Epithelial cell of esophagus (primary cell): ENCODE results near the gene STK25.
"Not testable (repeated sequence)": the region's sequence is repeated elsewhere in the genome, so short reads cannot be mapped to it uniquely, and the experiment has no call there.

ENCODE experiments used
- DNase-seq: peaks from one replicate; pipeline ENCODE4 v3.0.0; 2010; ENCODE audit warnings: low read depth
- H3K4me3 ChIP-seq: 2 replicates; pipeline ENCODE4 v1.5.1; 2011; ENCODE audit warnings: mild to moderate bottlenecking, low read length, control low read depth
- CTCF ChIP-seq: IDR thresholded peaks from 2 replicates; pipeline ENCODE4 v1.5.1; 2011; ENCODE audit warnings: low read depth, mild to moderate bottlenecking, low read length, control low read depth, inconsistent platforms; ENCODE audit not compliant: insufficient read depth; ENCODE audit errors: missing control alignments

The STK25 gene

DNA sequence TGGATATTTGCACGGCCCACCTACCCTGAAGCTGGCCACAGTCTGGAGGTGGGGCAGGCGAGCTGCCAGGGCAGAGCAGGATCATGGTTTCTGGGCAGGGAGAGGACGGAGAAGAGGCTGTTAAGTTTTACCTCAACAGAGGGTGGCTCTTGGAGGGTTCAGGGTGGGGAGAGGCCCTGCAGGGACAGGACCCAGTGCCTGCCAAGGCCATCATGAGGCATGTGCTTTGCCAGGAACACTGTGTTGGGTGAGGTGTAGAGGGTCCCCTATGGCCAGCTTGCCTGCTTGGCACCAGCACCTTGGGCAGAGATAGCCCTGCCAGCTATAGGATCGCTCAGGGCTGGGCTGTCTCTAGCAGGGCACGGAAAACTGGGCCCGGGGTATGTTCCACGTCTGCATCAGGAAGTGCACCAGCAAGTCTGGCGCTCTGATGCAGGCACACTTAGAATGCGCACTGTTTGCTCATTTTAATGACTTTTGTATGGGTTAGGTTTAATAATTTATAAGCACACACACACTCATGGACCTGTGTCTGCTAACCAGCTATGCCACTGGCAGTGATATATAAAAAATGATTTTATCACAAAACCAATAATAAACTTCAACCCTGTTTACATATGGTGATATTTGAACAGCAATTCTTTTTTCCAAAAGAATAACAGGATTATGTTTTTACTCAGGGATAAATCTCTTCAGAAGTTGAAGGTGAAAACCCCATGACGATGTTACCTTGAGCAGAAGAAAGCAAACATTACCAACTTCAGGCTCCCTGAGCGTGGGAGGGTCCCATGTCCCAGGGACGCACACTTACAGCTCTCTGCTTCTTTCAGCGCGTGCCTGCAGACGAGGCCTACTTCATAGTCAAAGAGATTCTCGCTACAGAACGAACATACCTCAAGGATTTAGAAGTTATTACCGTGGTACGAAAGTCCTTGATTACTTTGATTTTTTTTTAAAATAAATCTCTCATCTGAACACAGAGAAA lies 46.4 kb downstream of the STK25 start:
- no peak for DNase-seq
- no peak for TF ChIP-seq CTCF
- no peak overlapping the region for H3K4me3 ChIP-seq

DNA sequence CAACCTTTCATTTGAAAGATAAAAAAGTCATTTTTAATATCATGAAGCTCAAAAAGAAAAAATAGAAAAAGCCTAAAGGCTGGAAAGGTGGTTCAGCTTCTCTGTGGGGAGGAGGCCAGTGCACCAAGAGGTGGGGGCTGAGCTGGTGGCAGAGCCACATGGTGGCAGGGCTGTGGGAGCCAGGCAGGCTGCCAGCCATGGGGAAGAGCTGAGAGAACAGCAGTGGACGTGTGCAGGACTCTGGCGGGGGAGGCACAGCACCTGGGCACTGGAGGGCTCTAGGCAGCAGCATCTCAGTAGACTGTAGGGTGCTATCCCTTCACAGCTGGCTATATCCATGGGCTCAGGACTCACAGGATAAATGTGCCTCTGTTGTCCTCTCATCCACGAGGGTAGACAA lies 47.8 kb downstream of the STK25 start:
- TF ChIP-seq CTCF: no peak
- no peak overlapping the region for H3K4me3 ChIP-seq
- no peak for DNase-seq

- no peak for TF ChIP-seq CTCF
- no peak overlapping the region for H3K4me3 ChIP-seq
- no peak for DNase-seq
Observed at GRCh38 chr2:241459520-241459919, 48.9 kb downstream of the STK25 start.

GRCh38 chr2:241458687-241459086 lies 49.7 kb downstream of the STK25 start:
- TF ChIP-seq CTCF: no peak
- H3K4me3 ChIP-seq: no peak overlapping the region
- DNase-seq: no peak

DNA sequence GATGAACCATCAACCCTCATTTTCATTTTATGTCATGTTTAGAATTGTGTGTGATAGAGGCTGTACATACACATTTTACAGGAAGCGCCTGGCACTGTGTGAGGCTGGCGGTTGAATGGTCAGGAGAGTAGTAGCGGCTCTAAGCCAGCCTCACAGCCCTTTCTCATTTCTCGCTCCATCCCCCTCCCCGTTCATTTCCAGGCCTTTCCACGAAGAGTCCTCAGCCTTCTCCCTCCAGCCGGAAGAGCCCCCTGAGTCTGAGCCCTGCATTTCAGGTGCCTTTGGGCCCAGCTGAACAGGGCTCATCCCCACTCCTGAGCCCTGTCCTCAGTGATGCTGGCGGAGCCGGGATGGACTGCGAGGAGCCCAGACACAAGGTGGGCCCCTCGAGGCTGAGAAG lies 51.8 kb downstream of the STK25 start:
- DNase-seq: no peak
- TF ChIP-seq CTCF: no peak
- H3K4me3 ChIP-seq: no peak overlapping the region

DNA sequence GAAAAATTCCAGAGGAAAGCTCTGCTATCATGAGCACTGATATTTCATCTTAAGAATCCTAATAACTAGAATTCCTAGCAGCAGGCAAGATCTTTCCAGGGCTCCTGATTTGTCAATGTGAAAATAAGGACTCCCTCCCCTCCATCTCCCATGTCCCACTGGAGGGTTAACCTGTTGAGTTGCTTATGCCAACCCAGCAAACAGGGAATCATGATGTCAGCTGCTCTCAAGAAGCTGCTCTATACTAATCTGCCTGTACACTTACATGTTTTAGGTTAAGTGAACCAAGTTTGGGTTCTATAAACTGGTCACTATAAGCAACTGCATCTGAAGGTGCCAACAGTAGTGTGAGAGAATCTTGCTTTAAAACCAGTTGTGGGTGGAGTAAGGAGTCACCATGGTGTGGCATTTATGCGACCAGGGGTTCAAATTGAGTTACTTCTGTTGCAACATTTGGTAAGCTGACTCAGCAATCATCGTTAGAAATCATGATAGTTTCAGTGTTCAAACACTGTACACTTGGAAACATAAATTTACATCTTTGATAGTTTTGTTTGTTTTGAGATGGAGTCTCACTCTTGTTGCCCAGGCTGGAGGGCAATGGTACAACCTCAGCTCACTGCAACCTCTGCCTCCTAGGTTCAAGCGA lies 53.4 kb downstream of the STK25 start:
- no peak for TF ChIP-seq CTCF
- H3K4me3 ChIP-seq: no peak overlapping the region
- DNase-seq: peak; percentile 29

- DNase-seq, H3K4me3 ChIP-seq: not testable (repeated sequence)
Observed at GRCh38 chr2:241453919-241454318, 54.5 kb downstream of the STK25 start.
